Astrocyte (in vitro differentiated cells and primary cell): ENCODE data around the gene GPR68.

ENCODE experiments used
- CTCF ChIP-seq: IDR thresholded peaks from 2 replicates; pipeline ENCODE4 v1.5.1; 2011; ENCODE audit warnings: low read depth, mild to moderate bottlenecking, inconsistent platforms, low read length, moderate library complexity; ENCODE audit not compliant: insufficient read depth
- EZH2 ChIP-seq: IDR thresholded peaks from 2 replicates; pipeline ENCODE4 v1.6.1; 2012; ENCODE audit warnings: mild to moderate bottlenecking, low read length, inconsistent platforms; ENCODE audit not compliant: insufficient read depth

- TF ChIP-seq CTCF = no peak
- TF ChIP-seq EZH2 = no peak
These were observed 24.8 kb upstream of the GPR68 start for GRCh38 chr14:91269076-91269991.
